KMS-11 (cell line): Measurements from ENCODE around the gene MSI2.

ENCODE experiments used
- H2AFZ ChIP-seq: fragments of 200-600 bp; sonication (generic); 2 replicates; pipeline ENCODE4 v1.6.1; 2016; ENCODE audit warnings: antibody characterized with exemption, mixed run types, low read depth
- H3K27ac ChIP-seq: fragments of 200-600 bp; sonication (generic); 2 replicates; pipeline ENCODE4 v1.6.1; 2016; ENCODE audit warnings: mild to moderate bottlenecking, mixed run types
- H3K27me3 ChIP-seq: fragments of 200-600 bp; sonication (generic); 2 replicates; pipeline ENCODE4 v1.6.1; 2017; ENCODE audit warnings: mild to moderate bottlenecking, low read depth, mixed run types, moderate library complexity; ENCODE audit not compliant: insufficient read depth
- H3K36me3 ChIP-seq: fragments of 200-600 bp; sonication (generic); 2 replicates; pipeline ENCODE4 v1.6.1; 2017; ENCODE audit warnings: mild to moderate bottlenecking, mixed run types; ENCODE audit not compliant: insufficient read depth
- H3K4me1 ChIP-seq: fragments of 200-600 bp; sonication (generic); 2 replicates; pipeline ENCODE4 v1.6.1; 2016; ENCODE audit warnings: mild to moderate bottlenecking, low read depth, mixed run types; ENCODE audit not compliant: poor library complexity, severe bottlenecking
- H3K4me2 ChIP-seq: fragments of 200-600 bp; sonication (generic); 2 replicates; pipeline ENCODE4 v1.7.0; 2016; ENCODE audit warnings: mild to moderate bottlenecking, mixed run types
- H3K4me3 ChIP-seq: fragments of 200-600 bp; sonication (generic); IDR thresholded peaks from 2 replicates; pipeline ENCODE4 v1.6.1; 2017; ENCODE audit warnings: low read depth, low read length, mixed read lengths; ENCODE audit not compliant: insufficient read depth
- H3K79me2 ChIP-seq: fragments of 200-600 bp; sonication (generic); 2 replicates; pipeline ENCODE4 v1.6.1; 2016; ENCODE audit warnings: low read depth, mixed run types; ENCODE audit not compliant: insufficient read depth
- H3K9ac ChIP-seq: fragments of 200-600 bp; sonication (generic); 2 replicates; pipeline ENCODE4 v1.6.1; 2016; ENCODE audit warnings: mild to moderate bottlenecking, mixed run types
- H4K20me1 ChIP-seq: fragments of 200-600 bp; sonication (generic); 2 replicates; pipeline ENCODE4 v1.6.1; 2016; ENCODE audit warnings: mild to moderate bottlenecking, mixed run types; ENCODE audit not compliant: insufficient read depth
- TF ChIP-seq, protein P1 (sequence below): fragments of 200-600 bp; sonication (generic); conservative IDR thresholded peaks from 2 replicates; pipeline ENCODE4 v1.6.1; 2017; ENCODE audit warnings: low read depth, mild to moderate bottlenecking, antibody characterized with exemption, low read length, moderate library complexity, mixed read lengths

Gene MSI2

DNA sequence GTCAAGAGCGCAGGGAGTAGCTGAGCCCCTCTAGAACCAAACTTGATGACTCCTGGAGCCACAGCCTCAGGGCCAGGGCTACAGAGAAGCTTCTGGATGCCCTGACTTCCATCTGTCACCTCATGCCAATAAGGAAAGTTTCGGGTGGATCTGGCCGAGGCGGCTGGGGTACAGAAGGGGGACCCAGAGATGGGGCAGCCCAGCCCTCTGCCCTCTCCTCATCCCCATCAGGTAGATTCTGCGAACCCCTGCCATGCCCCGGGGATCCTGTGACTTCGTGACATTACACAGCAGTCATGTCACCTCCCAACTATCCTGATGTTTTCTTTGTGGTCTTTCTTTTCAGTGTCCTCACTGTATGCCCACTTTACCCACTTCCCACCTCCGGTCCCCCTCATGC lies 374.4 kb downstream of the MSI2 start:
- Histone ChIP-seq H3K79me2 (no peaks in the 10 kb centered on the region), H3K27me3 (no peaks in the 10 kb centered on the region), H3K36me3 (no peaks in the 10 kb centered on the region), H3K27ac (no peak overlapping the region), H3K4me3 (no peak overlapping the region), H2AFZ (no peak overlapping the region), H3K4me2 (no peak overlapping the region), H3K4me1 (no peaks in the 10 kb centered on the region), H4K20me1 (no peaks in the 10 kb centered on the region), H3K9ac (no peak overlapping the region)
- TF ChIP-seq, protein P1, sequence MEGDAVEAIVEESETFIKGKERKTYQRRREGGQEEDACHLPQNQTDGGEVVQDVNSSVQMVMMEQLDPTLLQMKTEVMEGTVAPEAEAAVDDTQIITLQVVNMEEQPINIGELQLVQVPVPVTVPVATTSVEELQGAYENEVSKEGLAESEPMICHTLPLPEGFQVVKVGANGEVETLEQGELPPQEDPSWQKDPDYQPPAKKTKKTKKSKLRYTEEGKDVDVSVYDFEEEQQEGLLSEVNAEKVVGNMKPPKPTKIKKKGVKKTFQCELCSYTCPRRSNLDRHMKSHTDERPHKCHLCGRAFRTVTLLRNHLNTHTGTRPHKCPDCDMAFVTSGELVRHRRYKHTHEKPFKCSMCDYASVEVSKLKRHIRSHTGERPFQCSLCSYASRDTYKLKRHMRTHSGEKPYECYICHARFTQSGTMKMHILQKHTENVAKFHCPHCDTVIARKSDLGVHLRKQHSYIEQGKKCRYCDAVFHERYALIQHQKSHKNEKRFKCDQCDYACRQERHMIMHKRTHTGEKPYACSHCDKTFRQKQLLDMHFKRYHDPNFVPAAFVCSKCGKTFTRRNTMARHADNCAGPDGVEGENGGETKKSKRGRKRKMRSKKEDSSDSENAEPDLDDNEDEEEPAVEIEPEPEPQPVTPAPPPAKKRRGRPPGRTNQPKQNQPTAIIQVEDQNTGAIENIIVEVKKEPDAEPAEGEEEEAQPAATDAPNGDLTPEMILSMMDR = no peak

DNA sequence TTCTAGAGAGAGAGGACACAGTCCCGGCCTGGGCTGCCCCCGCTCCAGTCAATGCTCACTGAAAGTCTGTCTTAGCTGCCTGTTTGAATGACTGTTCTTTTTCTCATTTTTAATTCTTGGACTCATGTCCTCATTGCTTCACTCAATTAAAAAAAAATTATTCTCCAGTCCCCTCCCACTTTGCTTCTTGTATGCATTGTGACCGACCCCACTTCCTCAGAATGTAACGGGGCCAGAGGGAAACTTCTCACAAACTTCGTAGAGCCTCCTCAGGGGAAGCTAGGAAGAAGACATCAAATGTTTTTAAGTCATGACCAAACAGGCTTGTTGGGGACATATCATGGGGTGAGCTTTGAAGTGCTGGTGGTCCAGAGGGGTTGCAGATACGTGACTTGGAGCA lies 375.5 kb downstream of the MSI2 start:
- Histone ChIP-seq H3K27ac (no peak overlapping the region), H3K36me3 (no peaks in the 10 kb centered on the region), H3K4me3 (no peak overlapping the region)

DNA sequence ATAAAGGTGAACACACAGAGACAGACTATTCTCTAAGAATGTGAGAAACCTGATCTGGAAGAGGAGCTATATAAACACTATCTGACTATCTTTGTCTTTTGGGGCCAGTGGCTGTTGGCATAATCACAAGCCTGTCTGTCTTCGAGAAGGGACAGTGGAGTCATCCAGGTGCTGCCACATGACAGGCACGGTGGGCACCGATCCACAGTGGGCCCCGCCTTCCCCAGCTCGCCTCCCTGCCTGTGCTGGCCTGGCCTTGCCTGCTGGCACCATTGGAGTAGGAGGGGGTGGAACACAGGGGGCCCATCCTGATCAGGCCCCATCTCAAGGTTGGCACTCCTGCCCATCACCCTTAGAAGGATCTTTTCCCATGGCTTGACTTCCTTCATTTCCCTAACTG lies 376.0 kb downstream of the MSI2 start:
- TF ChIP-seq, protein P1 = no peak
- Histone ChIP-seq H3K4me1 (no peaks in the 10 kb centered on the region), H3K27ac (no peak overlapping the region), H3K79me2 (no peaks in the 10 kb centered on the region), H3K36me3 (no peaks in the 10 kb centered on the region), H3K4me2 (no peak overlapping the region), H3K9ac (no peak overlapping the region), H4K20me1 (no peaks in the 10 kb centered on the region), H3K27me3 (no peaks in the 10 kb centered on the region), H2AFZ (no peak overlapping the region), H3K4me3 (no peak overlapping the region)

More for the DNA sequence above, 375.5 kb downstream of the MSI2 start:
- no peaks in the 10 kb centered on the region for H3K79me2 ChIP-seq
- no peak overlapping the region for H3K9ac ChIP-seq
- TF ChIP-seq, protein P1 = no peak
- H2AFZ ChIP-seq = no peak overlapping the region
- H4K20me1 ChIP-seq = no peaks in the 10 kb centered on the region
- H3K27me3 ChIP-seq = no peaks in the 10 kb centered on the region
- H3K4me2 ChIP-seq = no peak overlapping the region
- no peaks in the 10 kb centered on the region for H3K4me1 ChIP-seq

DNA sequence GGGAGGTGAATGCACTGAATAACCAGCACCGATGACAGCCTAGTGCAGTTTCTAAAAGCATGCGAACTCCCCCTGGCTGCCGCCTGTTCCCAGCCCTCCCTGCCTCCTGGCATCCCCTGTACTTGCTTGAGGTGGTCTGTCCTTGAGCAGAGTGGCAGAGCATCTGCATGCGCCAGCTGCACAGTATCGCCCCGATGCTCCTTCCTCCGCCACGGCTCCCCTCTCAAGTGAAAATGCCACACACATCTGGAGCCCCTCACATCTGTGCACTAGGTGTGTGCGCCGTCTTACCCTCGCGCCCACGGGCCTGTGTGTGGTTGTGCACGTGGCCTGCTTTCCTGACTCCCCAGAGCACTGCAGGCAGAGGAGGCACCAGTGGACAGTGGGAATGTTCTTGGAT lies 376.9 kb downstream of the MSI2 start:
- no peak overlapping the region for H3K4me3 ChIP-seq
- no peak overlapping the region for H3K4me2 ChIP-seq
- TF ChIP-seq, protein P1 = no peak
- no peak overlapping the region for H2AFZ ChIP-seq
- no peaks in the 10 kb centered on the region for H3K27me3 ChIP-seq
- no peak overlapping the region for H3K9ac ChIP-seq
- H4K20me1 ChIP-seq = no peaks in the 10 kb centered on the region
- H3K27ac ChIP-seq = no peak overlapping the region
- no peaks in the 10 kb centered on the region for H3K79me2 ChIP-seq
- no peaks in the 10 kb centered on the region for H3K36me3 ChIP-seq
- H3K4me1 ChIP-seq = no peaks in the 10 kb centered on the region
